ENCODE results near the gene RANBP17.

Gene RANBP17

GRCh38 chr5:171307789-171308452 lies 446.1 kb downstream of the RANBP17 start:
- no peak for DNase-seq

GRCh38 chr5:171308453-171309275 lies 446.8 kb downstream of the RANBP17 start, which contains the start of gene TLX3:
TLX3 (plus strand) TSS chr5:171309248; CDS start chr5:171309366, 118 bp downstream.
- DNase-seq = no peak

GRCh38 chr5:171309276-171310211 lies 447.7 kb downstream of the RANBP17 start:
- no peak for DNase-seq

GRCh38 chr5:171310212-171310818 lies 448.5 kb downstream of the RANBP17 start:
- no peak for DNase-seq

GRCh38 chr5:171310819-171311321 lies 449.1 kb downstream of the RANBP17 start:
- DNase-seq = no peak

GRCh38 chr5:171311322-171312077 lies 449.7 kb downstream of the RANBP17 start:
- DNase-seq = no peak

- DNase-seq = no peak
Observed at GRCh38 chr5:171312129-171312974, 450.5 kb downstream of the RANBP17 start.

GRCh38 chr5:171313481-171314206 lies 451.8 kb downstream of the RANBP17 start:
- no peak for DNase-seq

GRCh38 chr5:171314728-171315385 lies 453.0 kb downstream of the RANBP17 start:
- DNase-seq = no peak

- no peak for DNase-seq
Observed at GRCh38 chr5:171315386-171315891, 453.6 kb downstream of the RANBP17 start.

GRCh38 chr5:171315925-171316257 lies 454.1 kb downstream of the RANBP17 start:
- DNase-seq = no peak

- no peak for DNase-seq
Observed at GRCh38 chr5:171316258-171317121, 454.7 kb downstream of the RANBP17 start.

- no peak for DNase-seq
Observed at GRCh38 chr5:171317230-171317629, 455.4 kb downstream of the RANBP17 start.

- no peak for DNase-seq
Observed at GRCh38 chr5:171318026-171318425, 456.2 kb downstream of the RANBP17 start.

GRCh38 chr5:171321447-171321846 lies 459.6 kb downstream of the RANBP17 start:
- DNase-seq = no peak

- no peak for DNase-seq
Observed at GRCh38 chr5:171322527-171322926, 460.7 kb downstream of the RANBP17 start.

- no peak for DNase-seq
Observed at GRCh38 chr5:171323007-171323406, 461.2 kb downstream of the RANBP17 start.
